ENCODE measurements around the gene GLS. TPM values are rescaled to one million over a fixed set of nuclear protein-coding genes. Genes with fewer than 3 reads are reported as not detected.

The GLS gene
- total and polyA plus RNA-seq, 2 donors (not counting 3 experiments of a cell fraction or from before 2014, with no cell fraction given): 49.0 to 183 TPM

DNA sequence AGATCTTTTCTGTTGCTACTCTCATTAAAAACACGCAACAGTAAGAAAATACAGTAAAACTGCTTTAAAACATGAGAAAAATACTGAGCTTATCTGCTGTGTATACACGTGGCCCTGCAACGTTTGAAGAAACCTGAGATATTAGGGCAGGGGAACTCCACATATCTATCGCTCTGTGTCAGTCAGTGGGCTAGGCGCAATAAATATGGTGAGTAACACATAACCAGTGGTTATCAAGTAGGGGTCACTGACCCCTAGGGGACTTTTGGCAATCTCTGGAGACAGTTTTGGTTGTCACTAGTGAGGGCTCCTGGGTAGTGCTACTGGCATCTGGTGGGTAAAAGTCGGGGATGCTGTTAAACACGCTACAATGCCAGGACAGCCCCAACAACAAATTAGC, 118.4 kb downstream of the GLS start:
- no peaks in the 10 kb centered on the region for H3K79me2 ChIP-seq (ENCODE audit: control insufficient read depth, insufficient read depth, low read length)
- intact Hi-C loops (cut with micrococcal nuclease): no loop called here
- H3K4me1 ChIP-seq (ENCODE audit: control insufficient read depth, extremely low read depth, insufficient read depth, low read length): no peaks in the 10 kb centered on the region
- no peak for DNase-seq (ENCODE audit: low read depth, low spot score)
- H3K36me3 ChIP-seq (ENCODE audit: control insufficient read depth in 2 of 2, extremely low read depth in 1 of 2, insufficient read depth in 2 of 2, low read length in 2 of 2): peaks cover 20 to 62% of the 10 kb centered on the region in 2 experiments
- FAIRE-seq: no peak
- no peaks in the 10 kb centered on the region for H3K27me3 ChIP-seq (ENCODE audit: control insufficient read depth in 2 of 2, insufficient read depth in 2 of 2, low read length in 2 of 2)
- ChIA-PET CTCF (interaction anchor here (0.9 kb wide), 1 partner anchor 13 kb away, joined by 4 read pairs; no protein-coding TSS in a partner anchor), POLR2A (no interaction called here)
- H3K9me3 ChIP-seq (replicated peaks; ENCODE audit: control insufficient read depth, insufficient read depth, low read length): no peaks in the 10 kb centered on the region
- no peak overlapping the region for H3K27ac ChIP-seq (ENCODE audit: insufficient read depth, low read depth, low read length)
- no peak overlapping the region for H3K4me2 ChIP-seq (ENCODE audit: insufficient read depth, low read length)
- no peak overlapping the region for H3K9ac ChIP-seq (replicated peaks; ENCODE audit: extremely low read depth, insufficient read depth, low read length)
- H3K4me3 ChIP-seq (replicated peaks in 1 of 3; ENCODE audit: insufficient read depth in 1 of 3, low read depth in 1 of 3, low read length in 3 of 3): no peak overlapping the region
- H2AFZ ChIP-seq (ENCODE audit: low read depth, low read length): no peak overlapping the region
- TF ChIP-seq EZH2 (IDR thresholded peaks at IDR 0.05; ENCODE audit: borderline replicate concordance, low read depth, low read length, severe bottlenecking) (no peak), FOS (IDR thresholded peaks at IDR 0.05; ENCODE audit: borderline replicate concordance, insufficient read depth, low read length) (no peak), MYC (IDR thresholded peaks at IDR 0.05; ENCODE audit: low read depth, low read length) (no peak), POLR2A (IDR thresholded peaks at IDR 0.05; ENCODE audit: low read depth, low read length) (no peak), GATA2 (IDR thresholded peaks at IDR 0.05; ENCODE audit: insufficient read depth, insufficient read length, low read depth, low read length) (no peak), POLR2AphosphoS5 (IDR thresholded peaks at IDR 0.05; ENCODE audit: insufficient read depth, low read depth, low read length) (no peak), JUN (IDR thresholded peaks at IDR 0.05; ENCODE audit: borderline replicate concordance, insufficient read depth, insufficient read length, low read depth) (no peak)
- TF ChIP-seq, protein P1, sequence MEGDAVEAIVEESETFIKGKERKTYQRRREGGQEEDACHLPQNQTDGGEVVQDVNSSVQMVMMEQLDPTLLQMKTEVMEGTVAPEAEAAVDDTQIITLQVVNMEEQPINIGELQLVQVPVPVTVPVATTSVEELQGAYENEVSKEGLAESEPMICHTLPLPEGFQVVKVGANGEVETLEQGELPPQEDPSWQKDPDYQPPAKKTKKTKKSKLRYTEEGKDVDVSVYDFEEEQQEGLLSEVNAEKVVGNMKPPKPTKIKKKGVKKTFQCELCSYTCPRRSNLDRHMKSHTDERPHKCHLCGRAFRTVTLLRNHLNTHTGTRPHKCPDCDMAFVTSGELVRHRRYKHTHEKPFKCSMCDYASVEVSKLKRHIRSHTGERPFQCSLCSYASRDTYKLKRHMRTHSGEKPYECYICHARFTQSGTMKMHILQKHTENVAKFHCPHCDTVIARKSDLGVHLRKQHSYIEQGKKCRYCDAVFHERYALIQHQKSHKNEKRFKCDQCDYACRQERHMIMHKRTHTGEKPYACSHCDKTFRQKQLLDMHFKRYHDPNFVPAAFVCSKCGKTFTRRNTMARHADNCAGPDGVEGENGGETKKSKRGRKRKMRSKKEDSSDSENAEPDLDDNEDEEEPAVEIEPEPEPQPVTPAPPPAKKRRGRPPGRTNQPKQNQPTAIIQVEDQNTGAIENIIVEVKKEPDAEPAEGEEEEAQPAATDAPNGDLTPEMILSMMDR (IDR thresholded peaks at IDR 0.05; ENCODE audit: extremely low read depth in 1 of 2, insufficient read depth in 1 of 2, low read depth in 1 of 2, low read length in 2 of 2): no peak
- TF ChIP-seq, protein P2, sequence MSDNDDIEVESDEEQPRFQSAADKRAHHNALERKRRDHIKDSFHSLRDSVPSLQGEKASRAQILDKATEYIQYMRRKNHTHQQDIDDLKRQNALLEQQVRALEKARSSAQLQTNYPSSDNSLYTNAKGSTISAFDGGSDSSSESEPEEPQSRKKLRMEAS (IDR thresholded peaks at IDR 0.05; ENCODE audit: insufficient read depth, insufficient read length): no peak
- BruUV-seq (replicated peaks): no TSS peak
- H4K20me1 ChIP-seq (replicated peaks; ENCODE audit: control insufficient read depth, extremely low read depth, insufficient read depth, low read length): no peaks in the 10 kb centered on the region
- H3K9me1 ChIP-seq (replicated peaks; ENCODE audit: control insufficient read depth, extremely low read depth, insufficient read depth, low read length): no peaks in the 10 kb centered on the region
- dilution Hi-C loops (cut with MboI; ENCODE audit: extremely low pct_ligation_motif_present, low sequenced_read_pairs): no loop called here

All from endothelial cell of umbilical vein (primary cell).